Keratinocyte (primary cell): ENCODE data around the gene ENDOD1.
A peak's percentile ranks its signal among the peaks of the same experiment; 100 is the strongest.

Experiments used
- CTCF ChIP-seq, 3 experiments: IDR thresholded peaks in 1 of 3; conservative IDR thresholded peaks in 1 of 3; optimal IDR thresholded peaks in 1 of 3; 2 replicates in 2 of 3; 3 replicates in 1 of 3; pipeline versions ENCODE3 to v1.5.1; 2011; ENCODE audit warnings: low read length in 3 of 3, mild to moderate bottlenecking in 3 of 3, moderate library complexity in 2 of 3, control low read depth in 1 of 3, inconsistent platforms in 1 of 3; ENCODE audit not compliant: insufficient read depth in 2 of 3; ENCODE audit errors: extremely low read depth in 1 of 3
- EZH2 ChIP-seq: IDR thresholded peaks from one replicate; pipeline ENCODE4 v1.6.1; 2012; ENCODE audit warnings: inconsistent platforms, mild to moderate bottlenecking, low read length, moderate library complexity

GRCh38 chr11:95089620-95090542 is at the start of gene ENDOD1:
- TF ChIP-seq CTCF (optimal IDR thresholded peaks at IDR 0.05 in 1 of 3, IDR thresholded peaks at IDR 0.05 in 1 of 3, conservative IDR thresholded peaks at IDR 0.05 in 1 of 3; ENCODE audit: extremely low read depth in 1 of 3, insufficient read depth in 2 of 3, low read length in 3 of 3) (peak in 2 of 3 experiments; percentile 5 to 18), EZH2 (no peak)
